Measurements from ENCODE around the gene THADA.

Gene THADA

DNA sequence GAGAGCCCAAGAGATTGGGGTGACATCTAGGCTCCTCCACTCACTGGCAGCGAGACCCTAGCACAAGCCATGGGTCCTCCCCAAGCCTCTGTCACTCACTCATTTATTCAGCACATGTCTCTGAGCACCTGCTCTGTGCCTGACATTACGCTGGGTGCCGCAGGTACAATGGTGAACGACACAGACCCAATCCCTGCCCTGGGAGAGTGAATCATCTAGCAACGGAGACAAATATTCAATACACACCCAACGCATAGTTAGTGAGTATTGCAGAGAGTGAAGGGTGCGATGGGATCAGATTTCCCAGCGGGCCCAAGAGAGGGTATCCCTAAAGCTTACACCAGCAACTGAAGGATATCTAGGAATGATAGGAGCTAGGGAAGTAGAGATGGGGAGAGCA is 414.9 kb downstream of the THADA start:
- no peak for DNase-seq (ENCODE audit: low spot score)
